C4-2B (cell line): ENCODE measurements around the gene UBL4A.

Experiments
- H3K27ac ChIP-seq: fragments of 450-650 bp; 2 replicates; pipeline ENCODE4 v1.5.1; 2017
- ZFX ChIP-seq: fragments of 450-650 bp; IDR thresholded peaks from 2 replicates; pipeline ENCODE4 v1.6.1; 2017
- TF ChIP-seq, protein P1 (sequence below): fragments of 450-650 bp; conservative IDR thresholded peaks from 2 replicates; pipeline ENCODE4 v1.5.1; 2017; ENCODE audit warnings: mild to moderate bottlenecking

Gene UBL4A

DNA sequence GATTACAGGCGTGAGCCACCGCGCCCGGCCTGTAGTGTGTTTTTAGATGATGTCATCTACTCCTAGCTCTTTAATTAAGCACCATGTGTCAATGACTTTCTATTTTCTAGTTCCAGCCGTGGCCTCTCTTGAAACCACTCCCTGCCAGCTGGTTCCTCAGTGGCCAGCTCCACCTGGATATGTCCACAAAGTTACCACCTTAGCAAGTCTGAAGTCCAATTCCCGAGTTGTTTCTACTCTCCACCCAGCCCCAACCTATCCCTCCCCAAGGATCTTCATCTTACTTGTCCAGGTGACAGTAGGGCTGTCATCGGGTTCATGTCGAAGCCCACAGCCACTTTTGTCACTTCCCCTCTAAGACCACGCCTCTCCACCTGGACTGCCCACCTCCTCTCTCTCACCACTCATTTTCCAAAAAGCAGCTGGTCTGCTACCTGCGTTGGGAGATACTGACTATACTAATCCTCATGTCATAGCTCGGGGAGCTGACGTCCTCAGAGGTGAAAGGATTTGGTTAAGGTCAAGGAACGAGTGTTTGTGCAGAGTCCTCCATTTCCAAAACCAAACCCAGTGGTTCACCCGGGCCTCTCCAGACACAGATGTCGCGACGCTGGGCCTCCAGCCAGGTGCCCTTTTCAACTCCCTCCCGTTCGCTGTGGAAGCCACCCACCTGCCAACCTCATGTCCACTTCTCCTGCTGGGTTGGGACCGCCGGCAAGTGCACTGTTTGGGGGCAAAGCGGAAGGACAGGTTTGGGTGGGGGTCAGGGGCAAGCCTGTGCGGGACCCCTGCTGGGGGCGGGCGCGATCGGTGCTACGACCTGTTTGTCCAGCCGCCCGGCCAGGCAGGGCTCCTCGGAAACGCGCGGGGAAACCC, 28.9 kb upstream of the UBL4A start:
- TF ChIP-seq ZFX, result no peak
- TF ChIP-seq, protein P1, sequence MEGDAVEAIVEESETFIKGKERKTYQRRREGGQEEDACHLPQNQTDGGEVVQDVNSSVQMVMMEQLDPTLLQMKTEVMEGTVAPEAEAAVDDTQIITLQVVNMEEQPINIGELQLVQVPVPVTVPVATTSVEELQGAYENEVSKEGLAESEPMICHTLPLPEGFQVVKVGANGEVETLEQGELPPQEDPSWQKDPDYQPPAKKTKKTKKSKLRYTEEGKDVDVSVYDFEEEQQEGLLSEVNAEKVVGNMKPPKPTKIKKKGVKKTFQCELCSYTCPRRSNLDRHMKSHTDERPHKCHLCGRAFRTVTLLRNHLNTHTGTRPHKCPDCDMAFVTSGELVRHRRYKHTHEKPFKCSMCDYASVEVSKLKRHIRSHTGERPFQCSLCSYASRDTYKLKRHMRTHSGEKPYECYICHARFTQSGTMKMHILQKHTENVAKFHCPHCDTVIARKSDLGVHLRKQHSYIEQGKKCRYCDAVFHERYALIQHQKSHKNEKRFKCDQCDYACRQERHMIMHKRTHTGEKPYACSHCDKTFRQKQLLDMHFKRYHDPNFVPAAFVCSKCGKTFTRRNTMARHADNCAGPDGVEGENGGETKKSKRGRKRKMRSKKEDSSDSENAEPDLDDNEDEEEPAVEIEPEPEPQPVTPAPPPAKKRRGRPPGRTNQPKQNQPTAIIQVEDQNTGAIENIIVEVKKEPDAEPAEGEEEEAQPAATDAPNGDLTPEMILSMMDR, result no peak
- H3K27ac ChIP-seq, result peak overlapping the region; percentile 89

DNA sequence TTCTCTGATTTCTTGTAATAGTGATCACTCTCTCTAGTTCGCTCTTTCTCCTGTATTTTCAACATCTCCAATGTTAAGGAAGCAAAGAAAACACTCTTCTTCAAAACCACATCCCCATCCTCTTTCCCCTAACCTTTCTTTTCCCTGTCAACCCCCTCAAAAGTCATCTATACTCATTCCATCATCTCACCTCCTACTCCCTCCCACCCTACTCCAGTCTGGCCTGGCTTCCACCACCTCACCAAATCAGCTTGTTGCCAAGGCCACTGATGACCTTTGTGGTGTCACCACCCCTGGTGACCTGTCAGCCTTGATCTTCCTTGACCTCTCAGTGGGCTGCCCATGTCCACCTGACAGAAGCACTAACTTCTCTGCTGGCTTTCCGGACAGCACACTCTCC, 27.3 kb upstream of the UBL4A start:
- H3K27ac ChIP-seq, result no peak overlapping the region
- TF ChIP-seq ZFX, result no peak
- TF ChIP-seq, protein P1, result no peak

DNA sequence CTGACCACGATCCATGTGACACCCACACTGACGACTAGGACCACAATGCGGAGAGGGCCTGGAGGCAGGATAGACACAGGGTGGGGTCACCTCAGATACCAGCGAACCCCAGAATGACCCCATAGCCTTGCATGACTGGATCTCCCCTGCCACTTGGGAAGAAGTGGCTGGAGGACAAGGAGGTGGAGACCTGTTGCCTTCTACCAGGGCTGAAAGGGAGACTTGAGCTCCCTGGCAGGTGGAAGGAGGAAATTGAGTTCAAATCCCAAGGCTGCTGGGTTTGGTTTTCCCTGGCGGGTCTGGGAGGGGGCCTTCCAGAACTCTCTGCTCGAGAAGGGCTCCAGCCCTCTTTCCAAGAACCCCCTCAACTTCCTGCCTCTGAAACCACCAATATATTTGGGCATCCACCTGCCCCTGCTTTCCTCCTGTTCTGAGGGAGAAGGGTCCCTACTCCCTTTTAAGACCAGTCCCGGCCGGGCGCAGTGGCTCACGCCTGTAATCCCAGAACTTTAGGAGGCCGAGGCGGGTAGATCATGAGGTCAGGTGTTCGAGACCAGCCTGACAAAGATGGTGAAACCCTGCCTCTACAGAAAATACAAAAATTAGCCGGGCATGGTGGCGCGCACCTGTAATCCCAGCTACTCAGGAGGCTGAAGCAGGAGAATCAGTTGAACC, 26.6 kb upstream of the UBL4A start:
- TF ChIP-seq ZFX, result no peak
- TF ChIP-seq, protein P1, result no peak

DNA sequence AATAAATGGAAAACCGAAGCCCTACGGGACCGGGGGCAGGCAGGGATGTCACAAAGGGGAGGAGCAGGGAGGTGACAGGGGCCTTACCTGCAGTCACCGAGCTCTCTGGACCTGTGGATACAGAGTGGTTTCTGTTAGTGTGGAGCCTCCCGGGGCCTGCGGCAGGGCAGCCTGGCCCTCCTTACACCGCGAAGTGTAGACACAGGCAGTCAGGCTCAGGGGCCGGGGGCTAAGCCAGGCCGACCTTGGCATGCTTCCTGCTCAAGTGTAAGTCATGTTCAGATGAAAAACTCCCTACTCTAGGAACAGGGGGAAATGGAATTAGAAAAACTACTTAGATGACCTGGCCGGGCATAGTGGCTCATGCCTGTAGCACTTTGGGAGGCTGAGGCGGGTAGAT, 25.3 kb upstream of the UBL4A start:
- H3K27ac ChIP-seq, result no peak overlapping the region
- TF ChIP-seq, protein P1, result no peak
- no peak for TF ChIP-seq ZFX

More for the DNA sequence above, 26.6 kb upstream of the UBL4A start:
- no peak overlapping the region for H3K27ac ChIP-seq

DNA sequence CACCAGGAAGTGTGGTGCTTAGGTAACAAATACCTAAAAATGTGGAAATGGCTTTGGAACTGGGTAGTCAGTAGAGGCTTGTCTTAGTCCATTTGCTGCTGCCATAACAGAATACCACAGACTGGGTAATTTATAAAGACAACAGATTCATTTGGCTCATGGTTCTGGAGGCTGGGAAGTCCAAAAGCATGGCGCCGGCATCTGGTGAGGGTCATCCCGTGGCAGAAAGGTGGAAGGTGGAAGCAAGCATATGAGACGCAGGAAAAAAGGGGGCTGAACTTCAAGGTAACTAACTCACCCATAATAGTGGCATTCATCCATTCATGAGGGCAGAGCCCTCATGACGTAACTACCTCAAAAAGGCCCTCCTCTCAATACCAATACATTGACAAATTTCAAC, 23.0 kb upstream of the UBL4A start:
- H3K27ac ChIP-seq, result no peak overlapping the region
- TF ChIP-seq, protein P1, result no peak

DNA sequence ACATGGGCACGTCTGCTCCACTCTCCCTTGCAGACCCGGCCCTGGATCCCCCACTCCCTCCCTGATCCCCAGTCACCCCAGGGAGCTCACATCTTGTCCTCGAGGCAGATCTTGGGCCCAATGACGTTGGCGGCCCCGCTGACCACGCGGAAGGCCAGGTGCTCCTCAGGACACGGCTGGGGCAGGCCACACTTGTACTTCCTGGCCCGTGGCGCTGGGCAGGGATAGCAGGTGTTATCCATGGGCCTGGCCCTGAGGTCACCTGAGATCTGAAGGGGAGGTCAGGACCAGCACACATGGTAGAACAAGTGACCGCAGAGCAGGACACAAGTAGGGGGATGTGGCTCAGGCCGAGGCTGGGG, 21.9 kb upstream of the UBL4A start:
- no peak overlapping the region for H3K27ac ChIP-seq
- TF ChIP-seq, protein P1, result no peak
- TF ChIP-seq ZFX, result no peak

DNA sequence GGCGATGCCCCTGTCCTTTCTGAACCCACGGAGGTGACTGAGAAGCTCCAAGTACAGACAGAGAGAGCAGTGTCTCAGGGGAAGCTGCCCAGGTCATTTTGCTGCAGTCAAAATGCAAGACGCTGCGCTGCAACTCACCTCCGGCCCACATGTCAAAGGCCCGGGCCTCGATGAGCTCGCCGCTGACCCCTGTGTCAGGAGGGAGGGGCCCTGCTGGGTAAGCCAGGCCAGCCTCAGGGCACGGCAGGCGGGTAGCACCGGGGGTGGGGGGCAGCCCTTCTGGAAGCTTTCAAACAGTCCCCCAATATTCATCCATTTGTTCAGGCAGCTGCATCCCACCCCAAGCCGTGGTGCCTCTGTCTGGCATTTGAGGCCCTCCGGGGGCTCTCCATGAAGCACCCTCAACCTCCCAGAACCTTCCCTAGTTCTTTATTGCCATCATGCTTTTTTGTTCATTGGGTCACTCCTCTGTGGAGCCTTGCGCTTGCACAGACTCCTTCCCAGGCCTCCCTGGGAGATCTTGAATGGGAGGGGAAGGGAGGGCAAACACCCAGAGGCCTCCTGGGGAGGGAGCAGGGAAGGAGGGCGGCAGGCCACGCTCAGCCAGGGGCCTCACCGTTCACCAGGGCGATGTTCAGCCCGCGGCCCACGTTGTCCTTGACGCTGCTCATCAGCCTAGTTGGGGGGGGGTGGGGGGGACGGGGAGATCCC, 21.4 kb upstream of the UBL4A start:
- TF ChIP-seq, protein P1, result no peak
- TF ChIP-seq ZFX, result no peak
- no peak overlapping the region for H3K27ac ChIP-seq
